Germinal center (tissue), 1 donor: ENCODE data around the gene PEX16.
"Not testable (repeated sequence)": the region's sequence is repeated elsewhere in the genome, so short reads cannot be mapped to it uniquely, and the experiment has no call there.

Experiments
- DNase-seq: peaks from one replicate; pipeline ENCODE4 v3.0.0; 2012; ENCODE audit warnings: mixed read lengths, low spot score

The PEX16 gene

GRCh38 chr11:45918331-45918941 lies 759 bp upstream of the PEX16 start:
- peak; percentile 82 for DNase-seq

- DNase-seq = no peak
Measured at GRCh38 chr11:45917286-45917622, 423 bp downstream of the PEX16 start.

GRCh38 chr11:45915446-45915845 lies 2.2 kb downstream of the PEX16 start:
- DNase-seq = no peak

GRCh38 chr11:45913942-45914635 lies 3.6 kb downstream of the PEX16 start:
- no peak for DNase-seq

GRCh38 chr11:45913514-45913913 lies 4.2 kb downstream of the PEX16 start:
- DNase-seq = no peak

GRCh38 chr11:45910623-45911022 lies 7.1 kb downstream of the PEX16 start:
- DNase-seq = no peak

- DNase-seq = no peak
Measured at GRCh38 chr11:45909594-45910475, 7.8 kb downstream of the PEX16 start.

GRCh38 chr11:45907911-45908370 lies 9.7 kb downstream of the PEX16 start:
- DNase-seq = no peak

GRCh38 chr11:45906965-45907611 lies 10.6 kb downstream of the PEX16 start, which contains the start of gene FREY1:
TSS of gene FREY1 (minus strand) at chr11:45907271. CDS start at chr11:45907245, 26 bp downstream.
- DNase-seq = no peak

GRCh38 chr11:45906096-45906682 lies 11.5 kb downstream of the PEX16 start:
- no peak for DNase-seq

GRCh38 chr11:45905576-45905975 lies 12.1 kb downstream of the PEX16 start:
- DNase-seq = not testable (repeated sequence)

GRCh38 chr11:45905095-45905494 lies 12.6 kb downstream of the PEX16 start:
- DNase-seq = no peak

GRCh38 chr11:45904309-45904915 lies 13.3 kb downstream of the PEX16 start:
- DNase-seq = no peak

- DNase-seq = no peak
Measured at GRCh38 chr11:45902452-45903380, 15.0 kb downstream of the PEX16 start.

GRCh38 chr11:45901626-45902025 lies 16.1 kb downstream of the PEX16 start:
- no peak for DNase-seq

GRCh38 chr11:45900916-45901617 lies 16.6 kb downstream of the PEX16 start:
- DNase-seq = no peak

- not testable (repeated sequence) for DNase-seq
Measured at GRCh38 chr11:45900175-45900800, 17.4 kb downstream of the PEX16 start.

- DNase-seq = peak; percentile 67
Measured at GRCh38 chr11:45899448-45900174, 18.1 kb downstream of the PEX16 start.

- DNase-seq = no peak
Measured at GRCh38 chr11:45899086-45899447, 18.6 kb downstream of the PEX16 start.
